Fibroblast of lung (primary cell): ENCODE data around the gene HAUS8.
"Not testable (repeated sequence)": the region's sequence is repeated elsewhere in the genome, so short reads cannot be mapped to it uniquely, and the experiment has no call there.

Experiments
- CTCF ChIP-seq, 2 donors: IDR thresholded peaks in 1 of 2; conservative IDR thresholded peaks in 1 of 2; 1 replicate in 1 of 2; 2 replicates in 1 of 2; pipeline ENCODE4 v1.5.1; 2011 to 2012; ENCODE audit warnings: low read length in 2 of 2, control low read depth in 1 of 2, inconsistent platforms in 1 of 2, low read depth in 1 of 2, mild to moderate bottlenecking in 1 of 2
- EZH2 ChIP-seq: IDR thresholded peaks from 2 replicates; pipeline ENCODE4 v1.5.1; 2012; ENCODE audit warnings: low read length, control low read depth, mild to moderate bottlenecking; ENCODE audit errors: missing control alignments

GRCh38 chr19:17106964-17107363 is 31.7 kb upstream of the HAUS8 start:
- TF ChIP-seq CTCF (conservative IDR thresholded peaks at IDR 0.05 in 1 of 2, IDR thresholded peaks at IDR 0.05 in 1 of 2; ENCODE audit: low read depth in 1 of 2, low read length in 2 of 2); EZH2: not testable (repeated sequence)
